H9 (cell line): ENCODE results near the gene WDR43. TPM values are rescaled to one million over a fixed set of nuclear protein-coding genes. Genes with fewer than 3 reads are reported as not detected.

ENCODE experiments used
- DNase-seq: peaks from one replicate; pipeline ENCODE4 v3.0.0-alpha.2; 2017
- H2AFZ ChIP-seq: one replicate; pipeline ENCODE4 v1.6.1; 2013; ENCODE audit warnings: mild to moderate bottlenecking, low read length, control low read depth, moderate library complexity
- H2AK5ac ChIP-seq: 2 replicates; pipeline ENCODE4 v1.6.1; 2013; ENCODE audit warnings: low read length, control low read depth, mixed read lengths; ENCODE audit not compliant: insufficient read length
- H2BK120ac ChIP-seq: one replicate; pipeline ENCODE4 v1.6.1; 2013; ENCODE audit warnings: low read depth, mild to moderate bottlenecking, low read length, control low read depth, inconsistent platforms; ENCODE audit not compliant: poor library complexity, severe bottlenecking
- H2BK12ac ChIP-seq: 2 replicates; pipeline ENCODE4 v1.6.1; 2013; ENCODE audit warnings: low read length, control low read depth, mixed read lengths, low read depth; ENCODE audit not compliant: insufficient read length
- H2BK15ac ChIP-seq: 2 replicates; pipeline ENCODE4 v1.6.1; 2013; ENCODE audit warnings: low read depth, low read length, control low read depth
- H2BK20ac ChIP-seq: one replicate; pipeline ENCODE4 v1.6.1; 2013; ENCODE audit warnings: low read depth, mild to moderate bottlenecking, low read length, control low read depth, inconsistent platforms; ENCODE audit not compliant: poor library complexity, severe bottlenecking
- H2BK5ac ChIP-seq: 2 replicates; pipeline ENCODE4 v1.6.1; 2013; ENCODE audit warnings: low read length, control low read depth, mixed read lengths; ENCODE audit not compliant: insufficient read length
- H3K14ac ChIP-seq: 2 replicates; pipeline ENCODE4 v1.6.1; 2013; ENCODE audit warnings: low read length, control low read depth; ENCODE audit not compliant: insufficient read depth
- H3K18ac ChIP-seq: 2 replicates; pipeline ENCODE4 v1.6.1; 2013; ENCODE audit warnings: low read depth, mild to moderate bottlenecking, mixed read lengths, low read length, control low read depth; ENCODE audit not compliant: insufficient read length
- H3K23ac ChIP-seq: 2 replicates; pipeline ENCODE4 v1.6.1; 2013; ENCODE audit warnings: low read length, control low read depth, mixed read lengths, low read depth; ENCODE audit not compliant: insufficient read length
- H3K23me2 ChIP-seq: 2 replicates; pipeline ENCODE4 v1.6.1; 2013; ENCODE audit warnings: low read depth, mild to moderate bottlenecking, mixed read lengths, low read length, control low read depth; ENCODE audit not compliant: insufficient read length, poor library complexity, severe bottlenecking
- H3K27ac ChIP-seq: 2 replicates; pipeline ENCODE4 v1.5.1; 2013; ENCODE audit warnings: low read length, control low read depth, mixed read lengths, low read depth; ENCODE audit not compliant: insufficient read length
- H3K27me3 ChIP-seq: 2 replicates; pipeline ENCODE4 v1.6.1; 2013; ENCODE audit warnings: low read length, control low read depth, inconsistent platforms; ENCODE audit not compliant: insufficient read depth
- H3K4ac ChIP-seq: 2 replicates; pipeline ENCODE4 v1.6.1; 2013; ENCODE audit warnings: low read depth, mild to moderate bottlenecking, control low read depth, inconsistent platforms, low read length, moderate library complexity
- H3K4me1 ChIP-seq: 2 replicates; pipeline ENCODE4 v1.6.1; 2013; ENCODE audit warnings: low read length, control low read depth, inconsistent platforms; ENCODE audit not compliant: insufficient read depth
- H3K4me2 ChIP-seq: 2 replicates; pipeline ENCODE4 v1.6.1; 2013; ENCODE audit warnings: low read length, control low read depth, mixed read lengths; ENCODE audit not compliant: insufficient read length, insufficient read depth
- H3K56ac ChIP-seq: 2 replicates; pipeline ENCODE4 v1.6.1; 2013; ENCODE audit warnings: low read depth, mild to moderate bottlenecking, mixed read lengths, low read length, control low read depth; ENCODE audit not compliant: insufficient read length
- H3K79me1 ChIP-seq: 2 replicates; pipeline ENCODE4 v1.6.1; 2013; ENCODE audit warnings: low read depth, mild to moderate bottlenecking, moderate library complexity, low read length, control low read depth, inconsistent platforms; ENCODE audit not compliant: insufficient read depth, poor library complexity, severe bottlenecking
- H3K79me2 ChIP-seq: 2 replicates; pipeline ENCODE4 v1.6.1; 2013; ENCODE audit warnings: low read length, control low read depth, inconsistent platforms; ENCODE audit not compliant: insufficient read depth
- H3K9ac ChIP-seq: 2 replicates; pipeline ENCODE4 v1.6.1; 2013; ENCODE audit warnings: low read length, control low read depth, mixed read lengths; ENCODE audit not compliant: insufficient read length; ENCODE audit errors: extremely low read depth
- H3K9me3 ChIP-seq: one replicate; pipeline ENCODE4 v1.6.1; 2013; ENCODE audit warnings: low read depth, low read length, inconsistent platforms; ENCODE audit not compliant: control insufficient read depth
- H3T11ph ChIP-seq: one replicate; pipeline ENCODE4 v1.6.1; 2013; ENCODE audit warnings: mild to moderate bottlenecking, low read length, control low read depth, inconsistent platforms
- H4K20me1 ChIP-seq: one replicate; pipeline ENCODE4 v1.6.1; 2013; ENCODE audit not compliant: control insufficient read depth, insufficient read length, insufficient read depth
- H4K5ac ChIP-seq: 2 replicates; pipeline ENCODE4 v1.6.1; 2013; ENCODE audit warnings: low read depth, mild to moderate bottlenecking, mixed read lengths, low read length, control low read depth; ENCODE audit not compliant: insufficient read length
- H4K8ac ChIP-seq: replicated peaks from 2 replicates; pipeline ENCODE4 v1.6.1; 2013; ENCODE audit warnings: low read length, control low read depth, mixed read lengths, low read depth; ENCODE audit not compliant: insufficient read length
- H4K91ac ChIP-seq: 2 replicates; pipeline ENCODE4 v1.6.1; 2013; ENCODE audit warnings: low read depth, mild to moderate bottlenecking, moderate library complexity, mixed read lengths, low read length, control low read depth; ENCODE audit not compliant: insufficient read length
- H3K27ac Mint-ChIP-seq, 3 experiments: 2 replicates in 2 of 3; 3 replicates in 1 of 3; pipeline ENCODE4 v1.8.0; 2020 to 2021; ENCODE audit warnings: mixed read lengths in 3 of 3, mild to moderate bottlenecking in 1 of 3, moderate library complexity in 1 of 3
- H3K27me3 Mint-ChIP-seq: 2 replicates; pipeline ENCODE4 v1.8.0; 2021; ENCODE audit warnings: low read depth, mild to moderate bottlenecking, moderate library complexity, mixed read lengths
- H3K36me3 Mint-ChIP-seq, 3 experiments: 2 replicates in 2 of 3; 3 replicates in 1 of 3; pipeline ENCODE4 v1.8.0; 2020 to 2021; ENCODE audit warnings: low read depth in 3 of 3, mixed read lengths in 3 of 3; ENCODE audit not compliant: insufficient read depth in 1 of 3
- H3K4me1 Mint-ChIP-seq, 2 experiments: 2 replicates each; pipeline ENCODE4 v1.8.0; 2020; ENCODE audit warnings: mixed read lengths in 2 of 2
- H3K4me3 Mint-ChIP-seq, 2 experiments: 2 replicates in 1 of 2; 3 replicates in 1 of 2; pipeline ENCODE4 v1.8.0; 2020 to 2021; ENCODE audit warnings: mild to moderate bottlenecking in 2 of 2, mixed read lengths in 2 of 2, moderate library complexity in 1 of 2
- H3K9me3 Mint-ChIP-seq, 2 experiments: 2 replicates in 1 of 2; 3 replicates in 1 of 2; pipeline ENCODE4 v1.8.0; 2020; ENCODE audit warnings: mild to moderate bottlenecking in 2 of 2, mixed read lengths in 2 of 2, moderate library complexity in 1 of 2
- WGBS: extraction: QIAGEN DNeasy Blood & Tissue Kit; methylation state at CpG from one replicate; pipeline ENCODE4 v1.1.7; 2013; ENCODE audit warnings: missing lambda C conversion rate, low lambda C conversion rate, mixed read lengths; ENCODE audit not compliant: insufficient read length; ENCODE audit errors: extremely low coverage; 5-methylcytosine and 5-hydroxymethylcytosine counted together
- total RNA-seq: library from RNA; stranded (reverse); gene quantifications from 2 replicates; pipeline ENCODE4 v1.2.1, GENCODE V29; 2021
- TF ChIP-seq, protein P1 (sequence below): fragments of 200-600 bp; sonication (generic); conservative IDR thresholded peaks from 3 replicates; pipeline ENCODE4 v1.8.0; 2021; ENCODE audit warnings: antibody characterized with exemption, mild to moderate bottlenecking

The WDR43 gene
- total RNA-seq, 1 experiment from 2014 or later: 186 TPM

GRCh38 chr2:28904295-28904694, 9.8 kb downstream of the WDR43 start:
- no peak overlapping the region for H3K4me2 ChIP-seq
- peaks cover 2% of the 10 kb centered on the region for H3K79me1 ChIP-seq
- H3K27ac ChIP-seq: no peak overlapping the region
- Mint-ChIP-seq H3K9me3 (no peaks in the 10 kb centered on the region), H3K4me1 (peaks cover under 1 to 5% of the 10 kb centered on the region in 2 experiments), H3K27ac (no peak overlapping the region), H3K4me3 (no peak overlapping the region), H3K36me3 (peaks cover 52 to 71% (median 66%) of the 10 kb centered on the region in 3 experiments; a peak in 6 of 7 replicates), H3K27me3 (no peaks in the 10 kb centered on the region)
- no peak overlapping the region for H3K23ac ChIP-seq
- no peak overlapping the region for H3K18ac ChIP-seq
- H3K9ac ChIP-seq: no peak overlapping the region
- H2BK120ac ChIP-seq: no peak overlapping the region
- TF ChIP-seq, protein P1, sequence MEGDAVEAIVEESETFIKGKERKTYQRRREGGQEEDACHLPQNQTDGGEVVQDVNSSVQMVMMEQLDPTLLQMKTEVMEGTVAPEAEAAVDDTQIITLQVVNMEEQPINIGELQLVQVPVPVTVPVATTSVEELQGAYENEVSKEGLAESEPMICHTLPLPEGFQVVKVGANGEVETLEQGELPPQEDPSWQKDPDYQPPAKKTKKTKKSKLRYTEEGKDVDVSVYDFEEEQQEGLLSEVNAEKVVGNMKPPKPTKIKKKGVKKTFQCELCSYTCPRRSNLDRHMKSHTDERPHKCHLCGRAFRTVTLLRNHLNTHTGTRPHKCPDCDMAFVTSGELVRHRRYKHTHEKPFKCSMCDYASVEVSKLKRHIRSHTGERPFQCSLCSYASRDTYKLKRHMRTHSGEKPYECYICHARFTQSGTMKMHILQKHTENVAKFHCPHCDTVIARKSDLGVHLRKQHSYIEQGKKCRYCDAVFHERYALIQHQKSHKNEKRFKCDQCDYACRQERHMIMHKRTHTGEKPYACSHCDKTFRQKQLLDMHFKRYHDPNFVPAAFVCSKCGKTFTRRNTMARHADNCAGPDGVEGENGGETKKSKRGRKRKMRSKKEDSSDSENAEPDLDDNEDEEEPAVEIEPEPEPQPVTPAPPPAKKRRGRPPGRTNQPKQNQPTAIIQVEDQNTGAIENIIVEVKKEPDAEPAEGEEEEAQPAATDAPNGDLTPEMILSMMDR: no peak
- H4K8ac ChIP-seq: no peak overlapping the region
- H3K4ac ChIP-seq: no peak overlapping the region
- no peaks in the 10 kb centered on the region for H3K4me1 ChIP-seq
- H3K56ac ChIP-seq: no peak overlapping the region
- H3K9me3 ChIP-seq: no peaks in the 10 kb centered on the region
- H4K91ac ChIP-seq: no peak overlapping the region
- no peak overlapping the region for H2BK20ac ChIP-seq
- no peaks in the 10 kb centered on the region for H3K23me2 ChIP-seq
- DNase-seq: no peak
- peaks cover 66% of the 10 kb centered on the region for H3K79me2 ChIP-seq
- H2BK15ac ChIP-seq: no peak overlapping the region
- no CpG with 5 or more reads among the region's 2 CpGs for WGBS
- H3T11ph ChIP-seq: no peak overlapping the region
- no peaks in the 10 kb centered on the region for H4K20me1 ChIP-seq
- no peak overlapping the region for H2BK5ac ChIP-seq
- H2BK12ac ChIP-seq: no peak overlapping the region
- no peak overlapping the region for H2AFZ ChIP-seq
- no peak overlapping the region for H2AK5ac ChIP-seq
- H3K27me3 ChIP-seq: no peaks in the 10 kb centered on the region
- H4K5ac ChIP-seq: no peak overlapping the region
- H3K14ac ChIP-seq: no peak overlapping the region
